CD4-positive, alpha-beta T cell treated with Interleukin-17A for 4 hours (primary cell): Measurements from ENCODE around the gene NBPF9.
"Not testable (repeated sequence)": the region's sequence is repeated elsewhere in the genome, so short reads cannot be mapped to it uniquely, and the experiment has no call there.

Experiments used
- DNase-seq: peaks from one replicate; pipeline ENCODE4 v3.0.0-alpha.2; 2020; ENCODE audit warnings: mixed read lengths

NBPF9 gene

GRCh38 chr1:149103109-149104081, at the start of gene NBPF9:
NBPF9 (minus strand) TSS chr1:149103551; CDS start chr1:149082139, 21,412 bp downstream.
- DNase-seq: peak; percentile 38

- DNase-seq: not testable (repeated sequence)
Measured at GRCh38 chr1:149149909-149150308, 46.6 kb upstream of the NBPF9 start.

- not testable (repeated sequence) for DNase-seq
Measured at GRCh38 chr1:149137585-149137984, 34.2 kb upstream of the NBPF9 start.

- not testable (repeated sequence) for DNase-seq
Measured at GRCh38 chr1:149130938-149131337, 27.6 kb upstream of the NBPF9 start.

GRCh38 chr1:149129245-149129644, 25.9 kb upstream of the NBPF9 start:
- DNase-seq: not testable (repeated sequence)

- DNase-seq: not testable (repeated sequence)
Measured at GRCh38 chr1:149126555-149127145, 23.3 kb upstream of the NBPF9 start.

- DNase-seq: not testable (repeated sequence)
Measured at GRCh38 chr1:149123948-149124926, 20.9 kb upstream of the NBPF9 start.

- DNase-seq: not testable (repeated sequence)
Measured at GRCh38 chr1:149112828-149113227, 9.5 kb upstream of the NBPF9 start.

GRCh38 chr1:149110343-149110742, 7.0 kb upstream of the NBPF9 start:
- DNase-seq: not testable (repeated sequence)

GRCh38 chr1:149102574-149102973, 777 bp downstream of the NBPF9 start:
- DNase-seq: not testable (repeated sequence)

GRCh38 chr1:149098276-149098675, 5.1 kb downstream of the NBPF9 start:
- not testable (repeated sequence) for DNase-seq

- DNase-seq: not testable (repeated sequence)
Measured at GRCh38 chr1:149093155-149093554, 10.2 kb downstream of the NBPF9 start.

GRCh38 chr1:149075505-149076127, 27.7 kb downstream of the NBPF9 start:
- not testable (repeated sequence) for DNase-seq

- not testable (repeated sequence) for DNase-seq
Measured at GRCh38 chr1:149064611-149065010, 38.7 kb downstream of the NBPF9 start.

- not testable (repeated sequence) for DNase-seq
Measured at GRCh38 chr1:149043056-149043455, 60.3 kb downstream of the NBPF9 start.

GRCh38 chr1:149033916-149034315, 69.4 kb downstream of the NBPF9 start:
- not testable (repeated sequence) for DNase-seq

GRCh38 chr1:149024327-149024726, 79.0 kb downstream of the NBPF9 start:
- not testable (repeated sequence) for DNase-seq

GRCh38 chr1:149018577-149018976, 84.8 kb downstream of the NBPF9 start:
- DNase-seq: not testable (repeated sequence)

- DNase-seq: not testable (repeated sequence)
Measured at GRCh38 chr1:149016626-149017025, 86.7 kb downstream of the NBPF9 start.

GRCh38 chr1:149015522-149015921, 87.8 kb downstream of the NBPF9 start:
- not testable (repeated sequence) for DNase-seq

- not testable (repeated sequence) for DNase-seq
Measured at GRCh38 chr1:149013513-149013912, 89.8 kb downstream of the NBPF9 start.

GRCh38 chr1:149012599-149012998, 90.8 kb downstream of the NBPF9 start:
- DNase-seq: not testable (repeated sequence)
